ENCODE results near the gene HES7. TPM values are rescaled to one million over a fixed set of nuclear protein-coding genes. Genes with fewer than 3 reads are reported as not detected.

The HES7 gene
- total RNA-seq, 4 donors from 2014 or later: 2.1 TPM; not detected in 3

DNA sequence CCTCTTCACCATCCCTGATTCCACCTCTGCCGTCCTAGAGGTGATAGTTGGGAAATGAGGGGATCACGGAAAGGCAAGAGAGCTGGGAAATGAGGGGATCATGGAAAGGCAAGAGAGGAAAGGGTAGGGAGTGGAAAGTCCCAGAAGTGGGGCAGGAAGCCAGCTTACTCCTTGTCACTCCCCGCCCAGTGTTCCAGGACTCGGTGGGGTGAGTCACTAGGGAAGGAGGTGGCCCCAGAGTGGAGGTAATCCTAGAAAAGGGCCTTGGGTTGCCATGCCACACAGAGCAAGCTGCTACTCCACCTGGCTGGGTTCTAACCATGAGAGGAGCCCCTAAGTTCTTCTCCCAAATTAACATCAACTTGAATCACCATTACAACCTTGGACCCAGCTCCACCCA is 20.4 kb downstream of the HES7 start:
- no peak for DNase-seq (ENCODE audit: low spot score in 2 of 2)
- H3K4me3 ChIP-seq: no peak overlapping the region
- no peaks in the 10 kb centered on the region for H3K4me1 ChIP-seq
- no peak overlapping the region for H3K27ac ChIP-seq
- TF ChIP-seq, protein P1, sequence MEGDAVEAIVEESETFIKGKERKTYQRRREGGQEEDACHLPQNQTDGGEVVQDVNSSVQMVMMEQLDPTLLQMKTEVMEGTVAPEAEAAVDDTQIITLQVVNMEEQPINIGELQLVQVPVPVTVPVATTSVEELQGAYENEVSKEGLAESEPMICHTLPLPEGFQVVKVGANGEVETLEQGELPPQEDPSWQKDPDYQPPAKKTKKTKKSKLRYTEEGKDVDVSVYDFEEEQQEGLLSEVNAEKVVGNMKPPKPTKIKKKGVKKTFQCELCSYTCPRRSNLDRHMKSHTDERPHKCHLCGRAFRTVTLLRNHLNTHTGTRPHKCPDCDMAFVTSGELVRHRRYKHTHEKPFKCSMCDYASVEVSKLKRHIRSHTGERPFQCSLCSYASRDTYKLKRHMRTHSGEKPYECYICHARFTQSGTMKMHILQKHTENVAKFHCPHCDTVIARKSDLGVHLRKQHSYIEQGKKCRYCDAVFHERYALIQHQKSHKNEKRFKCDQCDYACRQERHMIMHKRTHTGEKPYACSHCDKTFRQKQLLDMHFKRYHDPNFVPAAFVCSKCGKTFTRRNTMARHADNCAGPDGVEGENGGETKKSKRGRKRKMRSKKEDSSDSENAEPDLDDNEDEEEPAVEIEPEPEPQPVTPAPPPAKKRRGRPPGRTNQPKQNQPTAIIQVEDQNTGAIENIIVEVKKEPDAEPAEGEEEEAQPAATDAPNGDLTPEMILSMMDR (IDR thresholded peaks at IDR 0.05): no peak
- no peak for TF ChIP-seq EP300 (IDR thresholded peaks at IDR 0.05)
- no peak for TF ChIP-seq POLR2A (IDR thresholded peaks at IDR 0.05)
- H3K36me3 ChIP-seq: no peaks in the 10 kb centered on the region
- H3K9me3 ChIP-seq: no peaks in the 10 kb centered on the region
- peaks cover 0 to 9% of the 10 kb centered on the region in 2 donors for H3K27me3 ChIP-seq
- WGBS, 2 donors: 64 to 84% methylated on average over 4 of the region's 4 CpGs

DNA sequence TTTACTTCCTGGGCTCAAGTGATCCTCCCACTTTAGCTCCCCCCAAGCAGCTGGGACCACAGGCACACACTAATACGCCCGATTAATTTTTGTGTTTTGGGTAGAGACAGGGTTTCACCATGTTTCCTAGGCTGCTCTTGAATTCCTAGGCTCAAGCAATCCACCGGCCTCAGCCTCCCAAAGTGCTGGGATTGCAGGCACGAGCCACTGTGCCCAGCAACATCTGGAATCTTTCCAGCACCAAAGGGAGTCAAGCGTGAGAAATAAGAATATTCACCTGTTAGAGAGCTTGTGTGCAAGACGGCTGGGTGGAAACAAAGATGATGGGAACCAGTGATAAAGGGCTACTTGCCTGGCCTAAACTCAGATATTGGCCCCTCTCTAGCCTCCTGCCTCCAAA is 22.2 kb downstream of the HES7 start:
- no peak for DNase-seq (ENCODE audit: low spot score in 2 of 2)
- TF ChIP-seq EP300 (IDR thresholded peaks at IDR 0.05): no peak
- TF ChIP-seq POLR2A (IDR thresholded peaks at IDR 0.05): no peak
- TF ChIP-seq, protein P1 (IDR thresholded peaks at IDR 0.05): no peak
- Histone ChIP-seq H3K27me3 (peaks cover 0 to 11% of the 10 kb centered on the region in 2 donors), H3K9me3 (no peaks in the 10 kb centered on the region), H3K4me1 (no peaks in the 10 kb centered on the region), H3K4me3 (no peak overlapping the region), H3K36me3 (no peaks in the 10 kb centered on the region), H3K27ac (no peak overlapping the region)
- 86% methylated on average over 6 of the region's 6 CpGs for WGBS, 2 donors

DNA sequence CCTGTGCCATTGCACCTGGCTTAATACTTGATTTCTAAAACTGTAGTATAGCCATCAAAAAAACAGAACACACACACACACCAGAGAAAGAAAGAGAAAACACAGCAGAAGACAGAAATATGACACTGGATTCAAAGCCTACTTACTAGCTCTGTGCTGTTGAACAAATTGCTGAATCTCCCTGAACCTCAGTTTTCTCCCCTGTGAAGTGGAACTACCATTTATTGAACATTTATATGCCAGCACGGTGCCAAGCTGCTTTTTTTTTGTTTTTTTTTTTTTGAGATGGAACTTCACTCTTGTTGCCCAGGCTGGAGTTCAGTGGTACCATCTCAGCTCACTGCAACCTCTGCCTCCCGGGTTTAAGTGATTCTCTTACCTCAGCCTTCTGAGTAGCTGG is 23.1 kb downstream of the HES7 start:
- DNase-seq (ENCODE audit: low spot score in 2 of 2): no peak
- H3K9me3 ChIP-seq: no peaks in the 10 kb centered on the region
- H3K27ac ChIP-seq: no peak overlapping the region
- H3K36me3 ChIP-seq: no peaks in the 10 kb centered on the region
- H3K27me3 ChIP-seq: peaks cover 0 to 20% of the 10 kb centered on the region in 2 donors
- 84 to 85% methylated on average over 2 of the region's 2 CpGs for WGBS, 2 donors
- no peak overlapping the region for H3K4me3 ChIP-seq
- H3K4me1 ChIP-seq: no peaks in the 10 kb centered on the region
- TF ChIP-seq POLR2A (IDR thresholded peaks at IDR 0.05) (no peak), EP300 (IDR thresholded peaks at IDR 0.05) (no peak)
- TF ChIP-seq, protein P1 (IDR thresholded peaks at IDR 0.05): no peak

DNA sequence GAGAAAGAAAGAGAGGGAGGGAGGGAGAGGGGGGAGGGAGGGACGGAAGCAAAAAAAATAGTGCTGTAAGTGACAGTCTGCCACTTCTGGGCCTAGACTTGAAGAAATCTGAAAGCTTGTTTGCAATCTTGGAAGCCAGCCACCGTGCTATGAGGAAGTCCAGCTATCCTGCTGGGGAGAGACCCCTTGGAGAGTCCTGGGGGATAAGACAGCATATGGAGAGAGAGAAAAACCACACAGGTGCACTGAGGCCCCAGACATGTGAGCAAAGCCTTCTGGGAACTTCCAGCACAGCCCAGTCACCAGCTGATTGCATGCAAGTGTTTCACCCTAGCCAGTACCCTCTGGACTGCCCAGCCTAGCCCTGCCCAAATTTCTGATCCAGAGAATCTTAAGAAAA is 23.8 kb downstream of the HES7 start:
- Histone ChIP-seq H3K9me3 (no peaks in the 10 kb centered on the region), H3K4me1 (no peaks in the 10 kb centered on the region), H3K27ac (no peak overlapping the region), H3K36me3 (no peaks in the 10 kb centered on the region), H3K27me3 (peaks cover 0 to 26% of the 10 kb centered on the region in 2 donors), H3K4me3 (no peak overlapping the region)
- DNase-seq (ENCODE audit: low spot score in 2 of 2): no peak
- 18 to 21% methylated on average over 2 of the region's 2 CpGs for WGBS, 2 donors
- no peak for TF ChIP-seq POLR2A (IDR thresholded peaks at IDR 0.05)
- TF ChIP-seq EP300 (IDR thresholded peaks at IDR 0.05): no peak
- TF ChIP-seq, protein P1 (IDR thresholded peaks at IDR 0.05): no peak

DNA sequence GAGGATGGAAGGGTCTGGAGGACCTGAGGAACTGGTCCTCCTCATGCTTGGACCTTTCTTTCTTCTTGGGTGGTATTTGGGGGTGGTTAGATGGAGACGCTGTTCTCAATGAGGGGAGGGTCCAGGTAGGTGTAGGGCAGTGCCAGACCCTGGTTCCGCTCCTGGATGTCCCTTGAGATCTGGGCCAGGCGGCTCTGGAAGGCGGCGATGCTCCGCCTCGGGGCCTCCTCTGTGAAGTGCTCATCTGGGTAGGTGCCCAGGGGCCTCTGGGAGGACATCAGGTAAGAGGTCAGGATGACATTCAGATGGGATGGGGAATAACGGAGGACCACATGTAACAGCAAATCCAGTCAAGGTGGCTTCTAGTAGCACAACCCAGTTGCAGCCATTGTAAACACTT is 27.4 kb downstream of the HES7 start:
- no peaks in the 10 kb centered on the region for H3K4me1 ChIP-seq
- TF ChIP-seq POLR2A (IDR thresholded peaks at IDR 0.05) (no peak), EP300 (IDR thresholded peaks at IDR 0.05) (no peak)
- TF ChIP-seq, protein P1 (IDR thresholded peaks at IDR 0.05): no peak
- WGBS, 2 donors: 85 to 88% methylated on average over 8 of the region's 8 CpGs
- no peaks in the 10 kb centered on the region for H3K36me3 ChIP-seq
- H3K27me3 ChIP-seq: peaks cover 0 to 53% of the 10 kb centered on the region in 2 donors
- no peak overlapping the region for H3K4me3 ChIP-seq
- H3K9me3 ChIP-seq: no peaks in the 10 kb centered on the region
- no peak overlapping the region for H3K27ac ChIP-seq
- no peak for DNase-seq (ENCODE audit: low spot score in 2 of 2)
